ENCODE measurements around the gene ZNF804B.

ZNF804B gene

DNA sequence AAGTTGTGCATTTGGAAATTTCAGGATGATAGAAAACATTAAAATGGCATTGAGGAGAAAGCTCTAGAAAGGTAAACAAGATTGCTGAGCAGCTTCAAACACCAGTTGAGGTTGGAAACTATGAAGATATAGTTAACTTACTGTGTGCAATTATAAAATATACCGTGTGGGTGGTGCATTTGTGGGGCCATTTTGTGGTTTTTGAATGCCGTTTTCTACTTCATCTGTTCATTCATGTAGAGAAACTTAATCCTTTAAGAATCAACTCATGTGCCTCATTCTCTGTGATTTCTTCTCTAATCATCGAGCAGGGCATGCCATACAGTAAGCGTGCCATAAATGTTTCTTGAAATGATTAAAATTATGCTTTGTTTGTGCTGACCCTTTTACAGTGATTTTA is 268.8 kb downstream of the ZNF804B start:
- no peaks in the 10 kb centered on the region for H3K27me3 ChIP-seq (ENCODE audit: insufficient read depth, low read length)
- H4K12ac ChIP-seq (ENCODE audit: low read depth, low read length): no peak overlapping the region
- H3K4me2 ChIP-seq (ENCODE audit: low read length): no peak overlapping the region
- no peak overlapping the region for H2AK5ac ChIP-seq (ENCODE audit: low read length)
- H3K4ac ChIP-seq (ENCODE audit: low read depth, low read length): no peak overlapping the region
- H3K4me3 ChIP-seq (ENCODE audit: low read depth, low read length): no peak overlapping the region
- WGBS (ENCODE audit: extremely low coverage, insufficient coverage, insufficient read length): no CpG with 5 or more reads among the region's 4 CpGs
- H4K91ac ChIP-seq (ENCODE audit: low read depth, low read length): no peak overlapping the region
- no peak overlapping the region for H3K23ac ChIP-seq (ENCODE audit: low read length)
- no peak overlapping the region for H3K18ac ChIP-seq (ENCODE audit: low read length)
- no peaks in the 10 kb centered on the region for H3K79me1 ChIP-seq (ENCODE audit: low read length)
- no peaks in the 10 kb centered on the region for H3K36me3 ChIP-seq (ENCODE audit: control insufficient read depth in 1 of 2, insufficient read depth in 2 of 2, low read length in 2 of 2)
- no peak overlapping the region for H3K14ac ChIP-seq (ENCODE audit: low read length)
- no peaks in the 10 kb centered on the region for H3K79me2 ChIP-seq (ENCODE audit: control insufficient read depth, insufficient read depth, low read length, poor library complexity)
- no peaks in the 10 kb centered on the region for H3K4me1 ChIP-seq (ENCODE audit: control insufficient read depth in 1 of 2, insufficient read depth in 2 of 2, low read length in 2 of 2)
- no peak overlapping the region for H3K9ac ChIP-seq (ENCODE audit: low read length)
- no peak overlapping the region for H2AFZ ChIP-seq (ENCODE audit: insufficient read depth, low read length, poor library complexity)
- no peak overlapping the region for H4K8ac ChIP-seq (ENCODE audit: low read depth, low read length)
- no peak overlapping the region for H2BK120ac ChIP-seq (ENCODE audit: insufficient read depth, low read length, poor library complexity)
- DNase-seq: no peak
- H3K27ac ChIP-seq (ENCODE audit: low read depth, low read length): no peak overlapping the region
- H2BK12ac ChIP-seq (ENCODE audit: low read length): no peak overlapping the region
- H3K9me3 ChIP-seq (ENCODE audit: insufficient read depth, low read depth, low read length): no peaks in the 10 kb centered on the region
- H2BK5ac ChIP-seq (ENCODE audit: low read depth, low read length, poor library complexity): no peak overlapping the region

DNA sequence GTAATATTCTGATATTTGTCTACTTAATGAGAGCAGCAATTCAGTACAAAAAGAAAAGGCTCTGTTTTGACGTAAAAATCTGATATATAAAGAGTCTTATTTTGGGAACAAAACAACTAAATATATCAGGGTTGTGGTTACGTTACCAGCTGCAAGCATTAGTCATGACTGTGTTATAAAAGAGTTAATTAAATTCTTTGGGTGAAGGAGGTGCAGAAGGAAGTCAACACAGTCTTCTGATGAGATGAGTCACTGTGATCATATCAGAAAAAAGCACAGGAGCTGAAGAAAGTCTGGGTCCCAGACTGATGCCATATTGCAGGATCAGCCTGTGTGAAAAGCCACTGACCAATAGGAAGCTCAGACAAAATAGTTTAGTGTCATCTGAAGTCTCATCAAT is 270.4 kb downstream of the ZNF804B start:
- Histone ChIP-seq H3K4me2 (ENCODE audit: low read length) (no peak overlapping the region), H4K12ac (ENCODE audit: low read depth, low read length) (no peak overlapping the region), H4K8ac (ENCODE audit: low read depth, low read length) (no peak overlapping the region), H3K4me3 (ENCODE audit: low read depth, low read length) (no peak overlapping the region), H3K18ac (ENCODE audit: low read length) (no peak overlapping the region), H2BK120ac (ENCODE audit: insufficient read depth, low read length, poor library complexity) (no peak overlapping the region), H3K27me3 (ENCODE audit: insufficient read depth, low read length) (no peaks in the 10 kb centered on the region), H3K23ac (ENCODE audit: low read length) (no peak overlapping the region), H3K14ac (ENCODE audit: low read length) (no peak overlapping the region), H3K36me3 (ENCODE audit: control insufficient read depth in 1 of 2, insufficient read depth in 2 of 2, low read length in 2 of 2) (no peaks in the 10 kb centered on the region), H3K79me2 (ENCODE audit: control insufficient read depth, insufficient read depth, low read length, poor library complexity) (no peaks in the 10 kb centered on the region), H3K4me1 (ENCODE audit: control insufficient read depth in 1 of 2, insufficient read depth in 2 of 2, low read length in 2 of 2) (no peaks in the 10 kb centered on the region), H2AK5ac (ENCODE audit: low read length) (no peak overlapping the region), H3K9me3 (ENCODE audit: insufficient read depth, low read depth, low read length) (no peaks in the 10 kb centered on the region), H3K79me1 (ENCODE audit: low read length) (no peaks in the 10 kb centered on the region), H3K9ac (ENCODE audit: low read length) (no peak overlapping the region), H2BK12ac (ENCODE audit: low read length) (no peak overlapping the region), H3K4ac (ENCODE audit: low read depth, low read length) (no peak overlapping the region), H4K91ac (ENCODE audit: low read depth, low read length) (no peak overlapping the region), H3K27ac (ENCODE audit: low read depth, low read length) (no peak overlapping the region), H2BK5ac (ENCODE audit: low read depth, low read length, poor library complexity) (no peak overlapping the region), H2AFZ (ENCODE audit: insufficient read depth, low read length, poor library complexity) (no peak overlapping the region)
- no peak for DNase-seq
- WGBS (ENCODE audit: extremely low coverage, insufficient coverage, insufficient read length): no CpG with 5 or more reads among the region's 2 CpGs

DNA sequence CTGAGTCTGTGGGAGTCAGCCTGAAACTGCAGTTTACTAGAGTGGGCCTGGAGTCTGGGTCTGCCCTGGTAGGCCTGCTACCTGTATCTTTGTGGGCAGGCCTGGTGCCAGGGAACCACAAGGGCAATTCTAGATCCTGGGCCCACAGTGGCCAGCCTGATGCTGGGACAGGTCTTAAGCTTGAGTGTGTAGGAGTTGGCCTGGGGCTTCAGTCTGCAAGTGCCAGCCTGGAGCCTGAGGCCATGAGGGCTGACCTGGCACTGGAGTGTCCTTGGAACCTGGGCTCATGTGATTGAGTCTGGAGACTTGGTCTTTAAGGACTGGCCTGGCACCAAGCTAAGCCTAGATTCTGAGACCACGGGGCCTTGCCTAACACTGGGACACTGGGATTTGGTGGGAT is 281.7 kb downstream of the ZNF804B start:
- Histone ChIP-seq H3K14ac (ENCODE audit: low read length) (no peak overlapping the region), H3K4me2 (ENCODE audit: low read length) (no peak overlapping the region), H3K27me3 (ENCODE audit: insufficient read depth, low read length) (no peaks in the 10 kb centered on the region), H3K27ac (ENCODE audit: low read depth, low read length) (no peak overlapping the region), H3K36me3 (ENCODE audit: control insufficient read depth in 1 of 2, insufficient read depth in 2 of 2, low read length in 2 of 2) (no peaks in the 10 kb centered on the region), H2BK120ac (ENCODE audit: insufficient read depth, low read length, poor library complexity) (no peak overlapping the region), H2AK5ac (ENCODE audit: low read length) (no peak overlapping the region), H3K9me3 (ENCODE audit: insufficient read depth, low read depth, low read length) (peaks cover 5% of the 10 kb centered on the region), H2AFZ (ENCODE audit: insufficient read depth, low read length, poor library complexity) (no peak overlapping the region), H3K9ac (ENCODE audit: low read length) (no peak overlapping the region), H3K4ac (ENCODE audit: low read depth, low read length) (no peak overlapping the region), H4K8ac (ENCODE audit: low read depth, low read length) (no peak overlapping the region), H3K79me2 (ENCODE audit: control insufficient read depth, insufficient read depth, low read length, poor library complexity) (no peaks in the 10 kb centered on the region), H2BK5ac (ENCODE audit: low read depth, low read length, poor library complexity) (no peak overlapping the region), H4K12ac (ENCODE audit: low read depth, low read length) (no peak overlapping the region), H3K4me3 (ENCODE audit: low read depth, low read length) (no peak overlapping the region), H2BK12ac (ENCODE audit: low read length) (no peak overlapping the region), H4K91ac (ENCODE audit: low read depth, low read length) (no peak overlapping the region), H3K23ac (ENCODE audit: low read length) (no peak overlapping the region), H3K79me1 (ENCODE audit: low read length) (no peaks in the 10 kb centered on the region), H3K18ac (ENCODE audit: low read length) (no peak overlapping the region), H3K4me1 (ENCODE audit: control insufficient read depth in 1 of 2, insufficient read depth in 2 of 2, low read length in 2 of 2) (no peaks in the 10 kb centered on the region)
- whole genome bisulfite sequencing (ENCODE audit: extremely low coverage, insufficient coverage, insufficient read length): no CpG with 5 or more reads among the region's 1 CpG
- no peak for DNase-seq

DNA sequence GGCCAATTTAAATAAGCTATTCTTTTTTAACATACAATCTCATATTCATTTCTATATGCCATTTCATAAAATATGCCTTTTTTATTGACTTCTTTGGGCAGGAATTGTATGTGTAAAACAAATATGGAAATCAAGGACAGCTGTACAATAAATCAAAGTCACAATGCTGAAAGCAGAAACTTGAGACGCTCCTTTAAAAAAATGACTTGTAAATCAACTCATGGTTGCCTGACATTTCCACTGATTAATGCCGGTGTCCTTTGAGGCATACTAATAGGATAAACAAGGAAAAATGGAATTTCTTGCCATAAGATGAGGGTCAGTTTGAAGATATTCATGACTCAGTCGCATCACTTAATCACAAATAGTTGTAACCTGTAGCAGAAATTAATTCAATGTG is 283.4 kb downstream of the ZNF804B start:
- Histone ChIP-seq H3K4me2 (ENCODE audit: low read length) (no peak overlapping the region), H3K79me2 (ENCODE audit: control insufficient read depth, insufficient read depth, low read length, poor library complexity) (no peaks in the 10 kb centered on the region), H2BK12ac (ENCODE audit: low read length) (no peak overlapping the region), H3K4me3 (ENCODE audit: low read depth, low read length) (no peak overlapping the region), H2AFZ (ENCODE audit: insufficient read depth, low read length, poor library complexity) (no peak overlapping the region), H2AK5ac (ENCODE audit: low read length) (no peak overlapping the region), H3K27ac (ENCODE audit: low read depth, low read length) (no peak overlapping the region), H3K18ac (ENCODE audit: low read length) (no peak overlapping the region), H3K23ac (ENCODE audit: low read length) (no peak overlapping the region), H3K14ac (ENCODE audit: low read length) (no peak overlapping the region), H4K91ac (ENCODE audit: low read depth, low read length) (no peak overlapping the region), H3K9me3 (ENCODE audit: insufficient read depth, low read depth, low read length) (peaks cover 5% of the 10 kb centered on the region), H3K9ac (ENCODE audit: low read length) (no peak overlapping the region), H3K79me1 (ENCODE audit: low read length) (no peaks in the 10 kb centered on the region), H2BK5ac (ENCODE audit: low read depth, low read length, poor library complexity) (no peak overlapping the region), H3K36me3 (ENCODE audit: control insufficient read depth in 1 of 2, insufficient read depth in 2 of 2, low read length in 2 of 2) (no peaks in the 10 kb centered on the region), H3K27me3 (ENCODE audit: insufficient read depth, low read length) (no peaks in the 10 kb centered on the region), H4K8ac (ENCODE audit: low read depth, low read length) (no peak overlapping the region), H4K12ac (ENCODE audit: low read depth, low read length) (no peak overlapping the region), H2BK120ac (ENCODE audit: insufficient read depth, low read length, poor library complexity) (no peak overlapping the region), H3K4me1 (ENCODE audit: control insufficient read depth in 1 of 2, insufficient read depth in 2 of 2, low read length in 2 of 2) (no peaks in the 10 kb centered on the region), H3K4ac (ENCODE audit: low read depth, low read length) (no peak overlapping the region)
- WGBS (ENCODE audit: extremely low coverage, insufficient coverage, insufficient read length): no CpG with 5 or more reads among the region's 3 CpGs
- DNase-seq: no peak
